ENCODE data around the gene IKBKE.

IKBKE gene

DNA sequence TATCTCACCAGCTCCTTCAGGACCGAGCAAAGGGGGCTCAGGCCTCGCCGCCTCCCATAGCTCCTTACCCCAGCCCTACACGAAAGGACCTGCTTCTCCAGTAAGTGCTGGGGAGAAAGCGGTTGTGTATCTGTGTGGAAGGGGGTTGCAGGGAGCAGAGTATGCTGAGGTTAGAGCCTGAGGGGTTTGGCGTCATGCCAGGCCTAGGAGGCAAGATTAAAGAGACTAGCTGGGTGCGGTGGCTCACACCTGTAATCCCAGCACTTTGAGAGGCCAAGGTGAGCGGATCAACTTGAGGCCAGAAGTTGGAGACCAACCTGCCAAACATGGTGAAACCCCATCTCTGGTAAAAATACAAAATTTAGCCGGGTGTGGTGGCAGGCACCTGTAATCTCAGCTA lies 23.0 kb downstream of the IKBKE start:
- no peak for TF ChIP-seq CTCF (IDR thresholded peaks at IDR 0.05; ENCODE audit: control extremely low read depth, extremely low read depth, low read depth, missing control alignments)
- DNase-seq (ENCODE audit: extremely low spot score): no peak
- ChIA-PET CTCF (interaction anchor here (1.0 to 15.7 kb wide), 13 partner anchors 13 to 171 kb away, joined by 3 to 179 read pairs (median 5); partner anchors contain the start of genes DYRK3, EIF2D and IKBKE), POLR2A (no interaction called here)

DNA sequence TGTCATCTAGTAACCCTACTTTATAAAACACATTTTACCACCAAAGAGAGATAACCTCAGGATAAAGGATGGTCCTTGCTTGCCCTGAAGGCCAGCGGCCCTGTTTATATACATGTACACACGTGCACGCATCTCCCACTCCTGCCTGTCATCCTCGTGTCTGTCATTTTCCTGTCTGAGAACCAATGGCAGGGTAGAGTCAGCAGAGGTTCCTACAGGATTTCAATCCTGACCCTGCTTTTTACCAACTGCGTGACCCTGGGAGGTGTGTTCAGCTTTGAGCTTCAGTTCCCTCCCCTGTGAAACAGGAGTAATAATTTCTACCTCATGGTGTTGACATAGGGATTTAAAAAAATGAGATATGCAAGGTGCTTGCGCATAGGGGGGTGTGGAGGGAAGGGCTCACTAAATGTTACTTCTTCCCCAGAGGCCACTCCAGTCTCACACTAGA lies 24.8 kb downstream of the IKBKE start:
- DNase-seq (ENCODE audit: extremely low spot score): no peak
- POLR2A ChIA-PET: interaction anchor here (0.8 to 2.0 kb wide), 3 partner anchors 12 to 83 kb away, joined by 3 to 8 read pairs (median 5); partner anchors contain the start of genes IKBKE and RASSF5
- CTCF ChIA-PET: interaction anchor here (0.8 to 15.7 kb wide), 21 partner anchors 11 to 487 kb away, joined by 3 to 179 read pairs (median 5); partner anchors contain the start of genes DYRK3, EIF2D, IKBKE and RASSF5
- TF ChIP-seq CTCF (IDR thresholded peaks at IDR 0.05; ENCODE audit: control extremely low read depth, extremely low read depth, low read depth, missing control alignments): no peak

DNA sequence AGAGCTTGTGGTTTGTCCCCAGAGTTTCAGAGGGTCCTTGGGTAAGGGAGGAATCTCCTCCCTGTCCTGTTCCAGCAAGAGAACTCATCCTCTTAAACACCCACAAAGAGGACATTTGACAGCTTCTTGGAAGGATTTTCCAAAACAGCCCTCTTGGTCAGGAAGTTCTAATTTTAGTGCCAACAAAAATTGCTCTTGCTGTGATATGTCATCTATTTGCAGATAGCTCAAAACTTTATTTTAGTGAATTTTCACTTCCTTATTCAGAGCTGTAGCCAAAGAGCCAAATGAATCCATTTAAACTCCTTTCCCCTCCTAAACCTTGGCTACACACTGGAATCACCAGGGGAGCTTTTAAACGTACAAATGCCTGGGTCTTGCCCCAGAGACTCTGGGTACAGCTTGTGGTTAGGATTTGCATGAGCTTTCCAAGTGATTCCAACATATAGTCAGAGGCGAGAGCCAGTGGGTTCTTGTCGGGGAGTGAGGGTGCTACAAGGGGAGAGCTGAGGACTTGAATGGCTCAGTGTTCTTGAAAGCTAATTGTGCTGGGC lies 25.3 kb downstream of the IKBKE start:
- ChIA-PET CTCF (interaction anchor here (0.7 to 15.7 kb wide), 28 partner anchors 9 to 487 kb away, joined by 3 to 179 read pairs (median 4); partner anchors contain the start of genes DYRK3, EIF2D, IKBKE and RASSF5), POLR2A (interaction anchor here (0.8 to 2.0 kb wide), 3 partner anchors 12 to 82 kb away, joined by 3 to 8 read pairs (median 5); partner anchors contain the start of genes IKBKE and RASSF5)
- no peak for TF ChIP-seq CTCF (IDR thresholded peaks at IDR 0.05; ENCODE audit: control extremely low read depth, extremely low read depth, low read depth, missing control alignments)
- DNase-seq (ENCODE audit: extremely low spot score): no peak

- no peak for TF ChIP-seq CTCF (IDR thresholded peaks at IDR 0.05; ENCODE audit: control extremely low read depth, extremely low read depth, low read depth, missing control alignments)
- CTCF ChIA-PET: interaction anchor here (0.7 to 15.7 kb wide), 26 partner anchors 8 to 486 kb away, joined by 3 to 179 read pairs (median 4); partner anchors contain the start of genes DYRK3, EIF2D, IKBKE and RASSF5
- POLR2A ChIA-PET: interaction anchor here (0.5 to 2.0 kb wide), 4 partner anchors 11 to 315 kb away, joined by 3 to 8 read pairs (median 4); partner anchors contain the start of genes IKBKE and RASSF5
- peak; percentile 75 for DNase-seq (ENCODE audit: extremely low spot score)
These were observed 26.0 kb downstream of the IKBKE start for GRCh38 chr1:206496131-206496793.

GRCh38 chr1:206497363-206497762 lies 27.1 kb downstream of the IKBKE start:
- ChIA-PET POLR2A (interaction anchor here (0.7 to 0.8 kb wide), 3 partner anchors 10 to 75 kb away, joined by 3 to 8 read pairs (median 3); partner anchors contain the start of gene RASSF5), CTCF (interaction anchor here (1.5 to 15.7 kb wide), 8 partner anchors 9 to 415 kb away, joined by 4 to 179 read pairs (median 25); partner anchors contain the start of genes DYRK3, EIF2D and RASSF5)
- DNase-seq (ENCODE audit: extremely low spot score): no peak
- no peak for TF ChIP-seq CTCF (IDR thresholded peaks at IDR 0.05; ENCODE audit: control extremely low read depth, extremely low read depth, low read depth, missing control alignments)

GRCh38 chr1:206497774-206498173 lies 27.5 kb downstream of the IKBKE start:
- CTCF ChIA-PET: interaction anchor here (1.1 to 15.7 kb wide), 10 partner anchors 7 to 166 kb away, joined by 3 to 179 read pairs (median 25); partner anchors contain the start of genes EIF2D and RASSF5
- POLR2A ChIA-PET: interaction anchor here (0.6 to 0.8 kb wide), 4 partner anchors 9 to 75 kb away, joined by 3 to 8 read pairs (median 4); partner anchors contain the start of gene RASSF5
- TF ChIP-seq CTCF (IDR thresholded peaks at IDR 0.05; ENCODE audit: control extremely low read depth, extremely low read depth, low read depth, missing control alignments): no peak
- no peak for DNase-seq (ENCODE audit: extremely low spot score)
